K562 (cell line): Measurements from ENCODE around the gene LRFN4. TPM values are rescaled to one million over a fixed set of nuclear protein-coding genes. Genes with fewer than 3 reads are reported as not detected.

Source experiments
- ARID4B ChIP-seq: sonication (generic); formaldehyde crosslinking; IDR thresholded peaks from 2 replicates; pipeline ENCODE4 v1.8.0; 2022; ENCODE audit warnings: mild to moderate bottlenecking, missing genetic modification reagents
- ATF6 ChIP-seq: sonication (generic); formaldehyde crosslinking; IDR thresholded peaks from 2 replicates; pipeline ENCODE4 v1.4.0; 2020; ENCODE audit warnings: mild to moderate bottlenecking, missing genetic modification reagents
- CXXC5 ChIP-seq: fragments of 250-450 bp; sonication (Bioruptor Pico); IDR thresholded peaks from 2 replicates; pipeline ENCODE4 v1.8.0; 2022; ENCODE audit warnings: inconsistent platforms, mild to moderate bottlenecking, moderate library complexity
- MAX ChIP-seq: sonication (generic); formaldehyde crosslinking; IDR thresholded peaks from 2 replicates; pipeline ENCODE4 v1.9.0; 2022; ENCODE audit warnings: mild to moderate bottlenecking, missing genetic modification reagents
- PCBP1 ChIP-seq: fragments of 200-400 bp; formaldehyde crosslinking; IDR thresholded peaks from 2 replicates; pipeline ENCODE4 v1.6.1; 2018; ENCODE audit warnings: mild to moderate bottlenecking, low read depth, low read length; ENCODE audit not compliant: poor library complexity, severe bottlenecking
- POLR2AphosphoS5 ChIP-seq: IDR thresholded peaks from 2 replicates; pipeline ENCODE4 v1.6.1; 2011; ENCODE audit warnings: mild to moderate bottlenecking, low read depth, low read length, moderate library complexity; ENCODE audit not compliant: control insufficient read depth, insufficient read depth
- RCOR1 ChIP-seq, 2 experiments: IDR thresholded peaks; 2 replicates each; pipeline ENCODE4 v1.6.1; 2012; ENCODE audit warnings: low read depth in 2 of 2, low read length in 2 of 2, borderline replicate concordance in 1 of 2, improper control_type of control experiment in 1 of 2
- SNIP1 ChIP-seq: fragments of 450-650 bp; IDR thresholded peaks from 2 replicates; pipeline ENCODE4 v1.7.1; 2017; ENCODE audit warnings: low read depth, mild to moderate bottlenecking
- ZKSCAN3 ChIP-seq: fragments of 250-450 bp; sonication (Bioruptor Pico); IDR thresholded peaks from 2 replicates; pipeline ENCODE4 v1.4.0; 2020
- ZNF407 ChIP-seq: fragments of 450-650 bp; IDR thresholded peaks from 2 replicates; pipeline ENCODE4 v1.6.1; 2016; ENCODE audit warnings: low read depth
- polyA plus RNA-seq, 8 experiments: library from polyadenylated mRNA; depleted of rRNA in 4 of 8; stranded (reverse) in 5 of 8; unstranded in 3 of 8; fragments of >200 nt; fragmentation: Nextera tagmentation in 2 of 8; fragmentation: Illumina TruSeq in 1 of 8; extraction: Ambion mirVana in 2 of 8; extraction: Trizol in 1 of 8; gene quantifications; 2 replicates each; pipeline versions ENCODE4 v1.2.1 to v1.2.3, GENCODE V29; 2011 to 2014; ENCODE audit warnings: inconsistent platforms in 1 of 8, missing spikeins in 1 of 8
- total RNA-seq, 7 experiments: library from RNA; depleted of rRNA in 6 of 7; stranded (reverse); fragments of >200 nt in 6 of 7; fragmentation: Illumina TruSeq in 2 of 7; extraction: Trizol in 2 of 7; gene quantifications; 2 replicates each; pipeline versions ENCODE4 v1.2.1 to v1.2.3, GENCODE V29; 2011 to 2021; ENCODE audit warnings: low replicate concordance in 1 of 7

The LRFN4 gene
- total and polyA plus RNA-seq, 9 of the 15 experiments (the other 6 are each of a cell fraction or from before 2014, with no cell fraction given), result 0.10 to 60.1 (median 6.7) TPM

- TF ChIP-seq ARID4B (CRISPR knock-in tag) (peak; percentile 60; the same call in 1 of the 2 replicates), SNIP1 (no peak), ATF6 (CRISPR knock-in tag) (no peak), RCOR1 (IDR thresholded peaks at IDR 0.05; ENCODE audit: borderline replicate concordance in 1 of 2, low read depth in 2 of 2, low read length in 2 of 2) (no peak), ZKSCAN3 (no peak), ZNF407 (no peak), POLR2AphosphoS5 (no peak), PCBP1 (no peak), CXXC5 (CRISPR knock-in tag) (peak; percentile 63; the same call in 1 of the 2 replicates), MAX (CRISPR knock-in tag) (peak; percentile 66; the same call in 1 of the 2 replicates)
Measured at GRCh38 chr11:66856496-66857233, at the start of gene LRFN4 (continued).
